Measurements from ENCODE around the gene OR5H6.

The OR5H6 gene

GRCh38 chr3:98282205-98282604 is 18.2 kb downstream of the OR5H6 start, which contains the start of gene OR5H2:
Gene OR5H2, plus strand, starts transcription at chr3:98282505. Its CDS starts 398 bp downstream, at chr3:98282903.
- TF ChIP-seq CTCF (conservative IDR thresholded peaks at IDR 0.05; ENCODE audit: low read depth, low read length), result no peak
- H3K4me3 ChIP-seq (ENCODE audit: low read depth, low read length), result no peak within 1 kb of the TSS
- DNase-seq (ENCODE audit: low read depth), result no peak

GRCh38 chr3:98290916-98291315 is 26.9 kb downstream of the OR5H6 start:
- no peak for TF ChIP-seq CTCF (conservative IDR thresholded peaks at IDR 0.05; ENCODE audit: low read depth, low read length)
- H3K4me3 ChIP-seq (ENCODE audit: low read depth, low read length), result no peak overlapping the region
- no peak for DNase-seq (ENCODE audit: low read depth)

- H3K4me3 ChIP-seq (ENCODE audit: low read depth, low read length), result no peak overlapping the region
- TF ChIP-seq CTCF (conservative IDR thresholded peaks at IDR 0.05; ENCODE audit: low read depth, low read length), result no peak
- no peak for DNase-seq (ENCODE audit: low read depth)
Observed at GRCh38 chr3:98291332-98291957, 27.4 kb downstream of the OR5H6 start.

Measured in choroid plexus epithelial cell (primary cell).